Neutrophil (primary cell): ENCODE measurements around the gene PLEKHA3.

Source experiments
- H3K27ac ChIP-seq: fragments of 200-600 bp; sonication (generic); 2 replicates; pipeline ENCODE4 v1.5.1; 2016; ENCODE audit warnings: mild to moderate bottlenecking, moderate library complexity
- H3K27me3 ChIP-seq: fragments of 200-600 bp; sonication (generic); 2 replicates; pipeline ENCODE4 v1.6.0; 2016; ENCODE audit warnings: mild to moderate bottlenecking
- H3K36me3 ChIP-seq: fragments of 200-600 bp; sonication (generic); 2 replicates; pipeline ENCODE4 v1.5.1; 2017
- H3K4me1 ChIP-seq, 2 experiments: fragments of 200-600 bp in 1 of 2; sonication (generic) in 1 of 2; 1 replicate in 1 of 2; 2 replicates in 1 of 2; pipeline versions ENCODE4 v1.5.1 to v1.6.1; 2013 to 2016; ENCODE audit warnings: low read depth in 1 of 2, low read length in 1 of 2, mild to moderate bottlenecking in 1 of 2, moderate library complexity in 1 of 2; ENCODE audit not compliant: control insufficient read depth in 1 of 2, insufficient read depth in 1 of 2
- H3K4me3 ChIP-seq, 2 experiments: fragments of 200-600 bp in 1 of 2; sonication (generic) in 1 of 2; 1 replicate in 1 of 2; 2 replicates in 1 of 2; pipeline ENCODE4 v1.5.1; 2013 to 2016; ENCODE audit warnings: low read depth in 1 of 2, low read length in 1 of 2, mild to moderate bottlenecking in 1 of 2, moderate library complexity in 1 of 2
- H3K9me3 ChIP-seq: fragments of 200-600 bp; sonication (generic); 2 replicates; pipeline ENCODE4 v1.5.1; 2016
- TF ChIP-seq, protein P1 (sequence below): fragments of 200-600 bp; sonication (generic); IDR thresholded peaks from 2 replicates; pipeline ENCODE4 v1.5.1; 2016; ENCODE audit warnings: antibody characterized with exemption

Gene PLEKHA3

DNA sequence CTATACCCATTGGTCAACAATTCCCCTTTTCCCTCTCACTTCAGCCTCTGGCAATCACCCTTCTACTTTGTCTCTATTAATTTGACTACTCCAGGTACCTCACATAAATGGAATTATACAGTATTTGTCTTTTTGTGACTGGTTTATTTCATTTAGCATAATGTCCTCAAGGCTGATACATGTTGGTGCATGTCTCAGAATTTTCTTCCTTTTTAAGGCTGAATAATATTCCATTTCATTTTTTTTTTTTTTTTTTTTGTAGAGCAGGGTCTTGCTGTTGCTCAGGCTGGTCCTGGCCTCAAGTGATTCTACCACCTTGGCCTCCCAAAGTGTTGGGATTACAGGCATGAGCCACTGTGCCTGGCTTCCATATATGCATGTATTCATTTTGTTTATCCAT lies 3.8 kb upstream of the PLEKHA3 start:
- Histone ChIP-seq H3K4me1 (peaks cover 27 to 31% of the 10 kb centered on the region in 2 experiments), H3K9me3 (no peaks in the 10 kb centered on the region), H3K36me3 (no peaks in the 10 kb centered on the region), H3K4me3 (no peak overlapping the region), H3K27ac (no peak overlapping the region), H3K27me3 (no peaks in the 10 kb centered on the region)
- TF ChIP-seq, protein P1, sequence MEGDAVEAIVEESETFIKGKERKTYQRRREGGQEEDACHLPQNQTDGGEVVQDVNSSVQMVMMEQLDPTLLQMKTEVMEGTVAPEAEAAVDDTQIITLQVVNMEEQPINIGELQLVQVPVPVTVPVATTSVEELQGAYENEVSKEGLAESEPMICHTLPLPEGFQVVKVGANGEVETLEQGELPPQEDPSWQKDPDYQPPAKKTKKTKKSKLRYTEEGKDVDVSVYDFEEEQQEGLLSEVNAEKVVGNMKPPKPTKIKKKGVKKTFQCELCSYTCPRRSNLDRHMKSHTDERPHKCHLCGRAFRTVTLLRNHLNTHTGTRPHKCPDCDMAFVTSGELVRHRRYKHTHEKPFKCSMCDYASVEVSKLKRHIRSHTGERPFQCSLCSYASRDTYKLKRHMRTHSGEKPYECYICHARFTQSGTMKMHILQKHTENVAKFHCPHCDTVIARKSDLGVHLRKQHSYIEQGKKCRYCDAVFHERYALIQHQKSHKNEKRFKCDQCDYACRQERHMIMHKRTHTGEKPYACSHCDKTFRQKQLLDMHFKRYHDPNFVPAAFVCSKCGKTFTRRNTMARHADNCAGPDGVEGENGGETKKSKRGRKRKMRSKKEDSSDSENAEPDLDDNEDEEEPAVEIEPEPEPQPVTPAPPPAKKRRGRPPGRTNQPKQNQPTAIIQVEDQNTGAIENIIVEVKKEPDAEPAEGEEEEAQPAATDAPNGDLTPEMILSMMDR, result no peak

DNA sequence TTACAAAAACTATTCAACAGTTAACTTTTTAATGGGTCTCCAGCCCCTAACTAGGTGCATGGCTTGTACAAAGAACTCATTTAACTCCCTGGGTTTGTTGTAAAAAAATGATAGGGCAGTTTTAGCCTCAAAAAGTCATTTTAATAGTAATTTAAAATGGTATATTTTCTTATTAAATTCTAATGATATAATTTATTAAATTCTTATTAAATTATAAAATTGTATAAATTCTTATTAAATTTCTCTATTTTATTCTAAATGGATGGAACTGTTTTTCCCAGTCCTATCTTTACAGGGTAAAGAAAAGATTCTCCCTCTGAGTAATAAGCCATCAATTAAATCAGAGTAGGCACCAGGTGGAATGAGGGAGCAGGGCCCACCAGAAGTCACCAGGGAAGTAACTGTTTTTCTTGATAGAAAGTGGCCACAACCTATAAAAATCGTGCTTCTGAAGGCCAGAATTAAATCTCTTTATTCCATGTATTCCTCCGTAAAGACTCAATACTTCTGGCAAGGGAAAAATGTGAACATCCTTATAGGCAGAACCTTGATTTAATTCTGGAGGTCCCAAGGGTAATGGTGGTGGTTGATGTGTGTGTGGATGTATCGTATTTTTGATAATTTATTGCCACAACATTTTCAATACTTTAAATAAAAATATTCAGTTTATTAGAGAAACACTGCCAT lies 2.7 kb upstream of the PLEKHA3 start:
- H3K36me3 ChIP-seq, result no peaks in the 10 kb centered on the region
- H3K27ac ChIP-seq, result peak overlapping the region; percentile 92
- H3K9me3 ChIP-seq, result no peaks in the 10 kb centered on the region
- H3K27me3 ChIP-seq, result no peaks in the 10 kb centered on the region
- peak overlapping the region; percentile 83 to 99 for H3K4me3 ChIP-seq
- TF ChIP-seq, protein P1, result no peak
- peaks cover 38 to 42% of the 10 kb centered on the region in 2 experiments for H3K4me1 ChIP-seq

DNA sequence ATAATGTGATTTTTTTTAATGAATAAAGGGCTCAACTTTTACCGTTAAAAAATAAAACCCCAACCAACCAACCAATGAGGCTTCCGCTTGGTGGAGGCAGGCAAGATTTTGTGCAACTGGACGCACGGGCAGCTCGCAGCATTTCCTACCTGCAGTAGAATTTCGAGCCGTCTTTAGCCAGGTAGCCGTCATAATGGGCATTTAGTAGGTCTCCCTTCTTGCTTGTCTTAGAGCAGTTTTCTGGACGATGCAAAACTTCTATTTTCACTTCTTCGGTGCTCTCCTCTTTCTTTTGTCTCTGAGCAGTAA lies 2.2 kb upstream of the PLEKHA3 start:
- Histone ChIP-seq H3K9me3 (no peaks in the 10 kb centered on the region), H3K27me3 (no peaks in the 10 kb centered on the region), H3K36me3 (no peaks in the 10 kb centered on the region), H3K4me1 (peaks cover 43 to 47% of the 10 kb centered on the region in 2 experiments), H3K27ac (peak overlapping the region; percentile 92), H3K4me3 (peak overlapping the region; percentile 83 to 99)
- TF ChIP-seq, protein P1, result no peak

DNA sequence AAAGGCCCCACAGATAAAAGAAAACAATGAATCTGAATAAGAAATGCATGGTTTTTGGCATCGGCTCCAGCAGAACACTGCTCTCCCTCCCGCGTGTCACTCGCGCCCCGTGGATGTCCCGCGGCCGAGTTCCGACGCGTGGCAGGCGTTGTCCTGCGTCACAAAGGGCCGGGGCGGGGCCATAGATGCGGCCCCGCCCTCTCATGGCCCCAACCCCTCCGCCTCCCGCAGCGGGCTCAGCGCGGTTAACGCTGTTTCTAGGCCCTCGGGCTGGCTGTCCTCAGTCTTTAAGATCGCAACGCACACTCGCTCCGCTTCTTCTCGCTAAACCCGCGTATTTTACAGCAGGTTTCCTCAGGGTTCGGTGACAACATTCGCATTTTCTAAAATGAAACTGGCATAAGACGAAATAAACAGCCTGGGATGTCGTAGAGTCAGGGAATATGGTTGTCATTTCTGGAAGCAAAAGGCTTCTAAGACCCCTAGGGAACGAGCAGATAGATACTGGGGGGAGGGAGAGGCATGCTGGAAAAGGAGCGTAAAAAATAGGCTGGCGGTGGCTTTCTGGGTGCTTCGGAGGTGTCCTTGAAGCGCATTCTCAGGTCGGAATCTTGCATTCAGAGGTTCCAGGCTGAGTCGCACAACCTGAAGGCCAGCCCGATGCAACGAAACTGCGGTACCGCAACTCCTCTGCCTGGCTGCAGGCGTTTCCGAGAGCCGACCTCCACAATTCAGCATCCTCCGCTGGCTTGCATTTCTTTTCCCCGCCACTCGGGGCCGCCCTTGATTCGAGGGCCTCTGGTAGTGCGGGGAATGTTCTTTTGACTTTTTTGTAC lies 1.6 kb upstream of the PLEKHA3 start, which contains the start of gene FKBP7:
FKBP7 (minus strand) TSS at position 162 of the 836 bp plus-strand sequence; CDS start at position 61, 101 bp downstream.
- H3K4me3 ChIP-seq, result peak within 1 kb of the TSS; percentile 83 to 99
- H3K36me3 ChIP-seq, result no peaks in the 10 kb centered on the region
- peak within 1 kb of the TSS; percentile 92 for H3K27ac ChIP-seq
- TF ChIP-seq, protein P1, result peak; percentile 92
- no peaks in the 10 kb centered on the region for H3K9me3 ChIP-seq
- peaks cover 43 to 47% of the 10 kb centered on the region in 2 experiments for H3K4me1 ChIP-seq
- no peaks in the 10 kb centered on the region for H3K27me3 ChIP-seq

DNA sequence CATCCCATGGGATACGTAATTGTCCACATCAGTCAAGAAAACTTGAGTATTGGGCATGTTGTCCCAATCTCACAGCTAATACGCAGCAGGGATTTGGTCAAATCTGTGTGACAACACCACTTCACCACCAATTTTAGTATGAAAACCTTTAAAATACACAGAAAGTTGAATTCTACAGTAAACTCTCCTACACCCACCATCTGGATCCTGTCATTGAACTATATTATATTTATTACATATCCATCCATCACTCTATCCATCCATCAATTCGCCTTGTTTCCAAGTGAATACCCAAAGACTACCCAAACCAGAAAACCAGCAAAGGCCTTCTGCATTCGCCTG lies 1.0 kb upstream of the PLEKHA3 start:
- Histone ChIP-seq H3K9me3 (no peaks in the 10 kb centered on the region), H3K36me3 (no peaks in the 10 kb centered on the region), H3K27ac (peak overlapping the region; percentile 92), H3K4me1 (peaks cover 43 to 47% of the 10 kb centered on the region in 2 experiments), H3K27me3 (no peaks in the 10 kb centered on the region), H3K4me3 (peak overlapping the region; percentile 83 to 99)
- TF ChIP-seq, protein P1, result no peak
